Activated CD4-positive, CD25-positive, alpha-beta regulatory T cell treated with anti-CD3 and anti-CD28 coated beads, Interleukin-2, amount 50 U/mL, for 24 hours (primary cell): ENCODE measurements around the gene RAB27A.

Source experiments
- ATAC-seq, 2 donors: fragments of 150-1000 bp; cut with Tn5 transposase; one replicate each; pipeline ENCODE4 v1.10.0; 2021; ENCODE audit warnings: mild to moderate bottlenecking in 1 of 2, moderate library complexity in 1 of 2

RAB27A gene

DNA sequence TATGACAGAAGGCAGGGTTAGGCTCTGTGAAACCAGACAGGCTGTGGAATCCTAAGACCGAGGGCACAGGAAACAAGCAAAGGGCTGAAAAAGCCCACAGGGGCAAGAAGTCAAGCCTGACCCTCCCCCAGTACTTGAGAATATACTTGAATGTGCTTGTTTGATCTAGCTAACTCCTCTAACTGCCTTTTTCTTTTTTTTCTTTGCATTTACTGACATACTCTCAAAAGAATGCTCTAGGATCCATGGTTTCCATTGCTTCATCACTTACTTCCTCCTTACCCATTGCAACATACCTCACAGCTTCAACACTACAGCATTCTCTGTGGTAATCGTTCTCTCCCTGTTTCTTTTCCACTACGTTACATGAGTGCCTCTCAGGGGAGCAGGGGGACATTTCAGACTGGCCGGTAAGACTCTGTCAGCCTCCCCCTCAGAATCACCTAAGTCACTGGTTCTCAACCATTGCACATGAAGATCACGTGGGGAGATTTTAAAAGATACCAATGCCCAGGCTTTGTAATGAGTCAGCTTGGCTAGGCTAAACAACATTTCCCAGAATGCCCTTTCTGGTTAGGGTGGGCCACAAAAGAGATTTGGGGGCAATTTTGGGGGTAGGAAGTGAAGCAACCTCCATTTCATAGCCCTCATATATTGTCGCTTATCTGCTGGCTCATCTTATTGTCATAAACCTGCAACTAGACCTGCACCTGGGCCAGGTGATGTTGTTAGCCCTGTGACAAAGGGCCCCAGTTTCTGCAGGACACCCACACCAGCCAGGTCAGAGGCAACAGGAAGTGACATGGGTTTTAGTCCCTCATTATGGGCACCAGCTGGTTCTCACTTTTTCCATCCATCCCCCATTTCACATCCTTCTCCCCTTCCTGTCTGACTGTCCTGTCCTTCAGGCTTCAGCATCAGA, 68.3 kb downstream of the RAB27A start:
- ATAC-seq: peak; percentile 42 to 45

DNA sequence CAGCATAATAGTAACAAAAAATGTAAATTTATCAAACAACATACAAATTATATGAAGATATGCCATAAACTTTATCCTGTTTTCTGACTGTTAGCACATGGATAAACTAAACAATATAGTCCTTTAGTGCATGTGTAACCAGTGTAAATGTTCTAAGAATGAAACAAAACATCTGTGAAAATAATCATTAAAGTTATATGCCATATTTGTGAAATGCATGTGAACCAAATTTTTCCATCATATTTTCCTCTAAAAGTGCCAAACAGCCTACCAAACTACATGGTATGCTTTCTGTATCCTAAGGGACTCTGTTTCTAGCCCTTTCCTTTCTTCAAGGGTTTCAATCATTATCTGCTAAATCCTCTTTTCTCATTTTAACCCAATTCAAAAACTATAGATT, 69.0 kb downstream of the RAB27A start:
- no peak for ATAC-seq

GRCh38 chr15:55218056-55218455, 71.6 kb downstream of the RAB27A start:
- ATAC-seq: no peak

GRCh38 chr15:55204464-55204863, 85.1 kb downstream of the RAB27A start:
- ATAC-seq: no peak

GRCh38 chr15:55202206-55202605, 87.4 kb downstream of the RAB27A start:
- ATAC-seq: no peak

DNA sequence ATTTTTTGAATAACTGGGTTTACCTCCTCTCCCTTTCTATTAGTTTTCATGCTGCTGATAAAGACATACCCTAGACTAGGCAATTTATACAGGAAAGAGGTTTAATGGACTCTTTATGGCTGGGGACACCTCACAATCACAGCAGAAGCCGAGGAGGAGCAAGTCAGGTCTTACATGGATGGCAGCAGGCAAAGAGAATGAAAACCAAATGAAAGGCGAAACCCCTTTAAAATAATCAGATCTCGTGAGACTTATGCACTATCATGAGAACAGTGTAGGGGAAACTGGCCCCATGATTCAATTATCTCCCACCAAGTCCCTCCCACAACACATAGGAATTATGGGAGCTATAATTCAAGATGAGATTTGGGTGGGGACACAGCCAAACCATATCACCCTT, 90.9 kb downstream of the RAB27A start:
- ATAC-seq: no peak

DNA sequence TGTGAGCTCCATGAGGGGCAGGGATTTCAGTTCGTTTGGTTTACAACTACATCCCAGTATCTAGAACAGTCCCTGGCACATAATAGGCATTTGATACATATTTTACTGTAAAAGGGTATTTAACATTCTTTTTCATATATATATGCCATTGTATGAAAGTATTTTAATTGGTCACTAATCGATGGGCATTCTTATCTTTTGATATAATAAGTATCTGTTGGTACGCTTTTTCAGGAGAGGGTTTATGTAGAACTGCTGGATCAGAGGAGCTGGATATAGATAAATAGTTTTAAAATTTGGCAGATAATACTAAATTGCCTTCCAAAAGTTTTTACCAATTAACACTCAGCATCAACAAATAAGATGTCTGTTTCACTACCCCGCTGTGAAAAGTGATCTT, 91.9 kb downstream of the RAB27A start:
- no peak for ATAC-seq

GRCh38 chr15:55197362-55197705, 92.3 kb downstream of the RAB27A start:
- ATAC-seq: peak in 1 of 2 donors; percentile 5

DNA sequence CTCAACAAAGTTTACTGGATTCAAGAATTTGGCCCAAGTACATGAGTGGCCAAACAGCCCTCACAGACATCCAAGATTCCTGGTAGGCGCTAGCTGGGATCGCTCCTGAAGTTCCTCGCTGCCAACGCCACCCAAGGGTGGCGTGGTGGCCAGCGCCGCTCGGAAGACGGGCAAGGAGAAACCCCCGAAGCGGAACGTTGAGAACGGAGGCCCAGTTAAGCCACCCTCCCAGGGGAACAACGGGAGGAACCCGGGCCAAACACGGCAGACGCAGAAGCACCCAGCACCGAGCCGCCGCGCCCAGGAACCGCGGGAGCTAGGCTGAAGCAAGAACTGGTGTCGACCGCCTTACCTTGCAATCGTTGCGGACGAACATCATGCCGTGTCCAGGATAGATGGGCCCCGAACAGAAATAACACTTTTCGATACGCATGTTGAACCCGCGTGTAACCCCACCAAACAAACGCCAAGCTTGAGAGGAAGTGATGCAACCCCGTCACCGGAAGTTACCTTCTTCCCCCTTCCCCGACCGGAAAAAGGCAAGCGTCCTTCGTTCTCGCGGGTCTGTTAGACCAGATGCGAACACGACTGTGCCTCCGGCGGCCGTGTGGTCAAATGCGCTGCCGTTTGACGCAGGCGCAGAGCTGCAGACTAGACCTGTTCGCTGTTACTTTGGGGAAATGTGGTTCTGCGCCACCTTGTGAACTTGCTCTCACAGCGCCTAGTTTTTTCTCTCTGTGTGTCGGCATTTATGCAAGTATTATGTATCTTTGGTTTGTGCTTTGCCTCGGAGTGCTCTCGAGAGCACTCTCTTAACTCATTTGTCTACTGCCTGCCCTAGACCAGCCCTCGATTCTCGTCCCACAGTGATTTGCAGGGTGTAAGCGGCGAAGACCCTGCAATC, 92.9 kb downstream of the RAB27A start, which contains the start of gene RSL24D1:
RSL24D1 (minus strand) TSS at position 484 of the 904 bp plus-strand sequence; CDS start at position 433, 51 bp downstream.
- peak; percentile 97 to 98 for ATAC-seq

GRCh38 chr15:55195996-55196395, 93.6 kb downstream of the RAB27A start:
- no peak for ATAC-seq

DNA sequence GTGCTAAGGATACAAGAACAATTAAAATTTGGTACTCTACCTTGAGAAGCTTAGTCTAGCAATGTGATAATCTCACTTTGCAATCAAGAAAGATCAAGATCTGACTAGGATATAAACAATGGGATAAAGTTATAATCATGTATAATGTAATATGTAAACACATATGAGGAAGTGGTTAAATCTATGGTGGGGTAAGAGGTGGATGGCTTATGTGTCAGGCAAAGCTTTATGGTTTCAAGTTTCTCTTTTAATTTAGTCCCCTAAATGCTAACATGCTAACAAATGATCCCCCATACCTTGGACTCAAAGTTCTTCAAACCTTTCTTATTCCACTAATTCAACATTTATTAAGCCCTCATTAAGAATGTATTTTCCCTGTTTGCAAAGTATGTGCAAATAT, 95.4 kb downstream of the RAB27A start:
- no peak for ATAC-seq

GRCh38 chr15:55186331-55186730, 103.3 kb downstream of the RAB27A start:
- no peak for ATAC-seq

DNA sequence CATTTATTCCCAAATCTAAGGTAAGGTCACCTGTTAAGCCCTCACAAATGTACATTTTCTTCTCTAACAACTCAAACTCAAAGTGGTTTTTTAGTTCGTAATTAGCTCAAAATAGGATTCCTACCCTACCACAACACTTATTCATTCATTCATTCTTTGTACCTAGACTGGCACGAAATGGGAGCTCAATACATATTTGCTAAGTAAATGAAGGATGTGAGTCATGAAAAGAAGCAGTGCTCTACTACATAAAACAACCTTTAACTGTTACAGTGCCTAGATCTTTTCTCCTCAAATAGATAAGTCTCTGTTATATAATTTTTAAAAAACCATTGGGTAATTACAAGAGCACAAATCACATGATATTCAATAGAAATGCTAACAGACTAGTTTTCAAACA, 105.9 kb downstream of the RAB27A start:
- ATAC-seq: no peak

DNA sequence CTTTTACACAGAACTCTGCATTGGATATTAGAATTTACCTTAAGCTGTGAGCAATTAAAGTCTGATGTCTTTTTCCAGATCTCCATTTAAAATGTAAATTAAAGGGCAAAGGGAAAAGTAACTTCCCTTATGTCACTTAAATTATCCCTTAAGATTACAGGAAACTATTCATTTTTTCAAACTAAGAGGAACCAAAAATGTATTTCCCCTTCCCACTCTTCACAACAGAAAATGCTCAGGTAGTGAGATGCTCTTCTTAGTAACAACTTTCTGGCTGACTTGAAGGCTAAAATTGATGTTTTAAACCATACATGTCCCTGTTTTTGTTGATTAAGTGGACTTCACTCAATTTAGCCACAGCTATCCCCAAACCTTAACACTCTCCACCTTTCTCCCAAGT, 110.5 kb downstream of the RAB27A start:
- no peak for ATAC-seq

- ATAC-seq: no peak
Measured at GRCh38 chr15:55170361-55170760, 119.3 kb downstream of the RAB27A start.

DNA sequence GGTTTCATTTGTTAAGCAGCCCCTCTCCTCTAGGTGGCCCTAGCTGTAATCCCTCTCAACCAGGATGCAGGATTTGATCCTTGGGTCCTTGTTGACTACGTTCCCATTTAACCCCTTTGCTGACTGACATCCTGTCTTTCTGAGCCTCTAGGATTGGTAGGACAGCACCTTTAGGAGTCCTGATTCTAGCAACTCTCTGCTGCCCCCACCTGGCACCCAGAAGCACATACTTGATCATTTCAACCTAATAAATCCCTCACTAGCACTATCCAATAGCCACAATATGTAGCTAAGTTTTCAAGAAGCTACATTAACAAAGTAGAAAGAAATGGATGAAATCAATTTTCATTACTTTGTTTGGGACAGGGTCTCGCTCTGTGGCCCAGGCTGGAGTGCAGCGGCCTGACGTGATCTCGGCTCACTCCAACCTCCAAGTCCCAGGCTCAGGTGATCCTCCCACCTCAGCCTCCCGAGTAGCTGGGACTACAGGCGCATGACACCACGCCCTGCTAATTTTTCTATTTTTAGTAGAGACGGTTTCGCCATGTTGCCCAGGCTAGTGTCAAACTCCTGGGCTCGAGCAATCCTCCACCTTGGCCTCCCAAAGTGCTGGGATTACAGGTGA, 121.2 kb downstream of the RAB27A start:
- ATAC-seq: peak in 1 of 2 donors; percentile 38

DNA sequence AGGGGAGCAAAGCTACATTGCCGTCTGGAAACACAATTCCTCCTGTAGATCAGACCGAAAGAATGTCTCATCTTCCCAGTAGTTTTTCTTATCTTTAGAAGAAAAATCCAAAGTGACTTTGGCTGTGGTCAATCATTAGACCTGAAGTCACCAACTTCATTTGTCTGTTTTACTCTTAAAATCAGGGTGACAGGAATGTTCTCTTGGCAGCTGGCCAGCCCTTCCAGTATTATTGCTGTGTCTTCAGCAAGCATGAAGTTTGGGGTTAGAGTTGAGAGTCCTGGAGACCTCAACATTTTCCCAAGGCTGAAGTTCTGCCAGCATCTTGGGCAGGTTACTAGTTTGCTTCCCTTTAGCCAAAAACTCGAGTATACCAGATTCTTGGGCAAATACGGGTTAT, 125.3 kb downstream of the RAB27A start:
- no peak for ATAC-seq
